ENCODE results near the gene IQGAP2.

Gene IQGAP2

DNA sequence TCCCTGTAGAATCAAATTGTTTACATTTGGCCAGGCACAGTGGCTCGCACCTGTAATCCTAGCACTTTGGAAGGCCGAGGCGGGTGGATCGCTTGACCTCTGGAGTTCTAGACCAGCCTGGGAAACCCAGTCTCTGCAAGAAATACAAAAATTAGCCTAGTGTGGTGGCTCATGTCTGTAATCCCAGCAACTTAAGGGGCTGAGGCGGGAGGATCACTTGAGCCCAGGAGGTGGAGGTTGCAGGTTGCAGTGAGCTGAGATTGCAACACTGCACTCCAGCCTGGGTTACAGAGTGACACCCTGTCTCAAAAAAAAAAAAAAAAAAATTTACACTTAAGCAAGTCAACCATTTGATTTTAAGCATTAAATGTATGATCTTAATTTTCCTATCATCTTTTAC is 17.5 kb upstream of the IQGAP2 start:
- H3K36me3 ChIP-seq (ENCODE audit: insufficient read depth, insufficient read length, low read length): no peaks in the 10 kb centered on the region
- TF ChIP-seq ZNF274 (IDR thresholded peaks at IDR 0.05; ENCODE audit: low read depth, low read length): no peak
- no peak for TF ChIP-seq YY1 (IDR thresholded peaks at IDR 0.05; ENCODE audit: insufficient read depth, insufficient read length)
- no peaks in the 10 kb centered on the region for H3K27me3 ChIP-seq (ENCODE audit: insufficient read depth, insufficient read length)
- no peak overlapping the region for H3K4me3 ChIP-seq (ENCODE audit: insufficient read length, low read depth)
- peaks cover 5% of the 10 kb centered on the region for H3K4me1 ChIP-seq (ENCODE audit: insufficient read depth, insufficient read length)
- no peaks in the 10 kb centered on the region for H3K9me3 ChIP-seq (ENCODE audit: insufficient read depth, low read length)
- H3K9ac ChIP-seq (ENCODE audit: insufficient read length, low read depth): no peak overlapping the region
- DNase-seq (ENCODE audit: low read depth, low spot score): no peak

- Histone ChIP-seq H3K27me3 (ENCODE audit: insufficient read depth, insufficient read length) (no peaks in the 10 kb centered on the region), H3K9me3 (ENCODE audit: insufficient read depth, low read length) (no peaks in the 10 kb centered on the region), H3K4me1 (ENCODE audit: insufficient read depth, insufficient read length) (peaks cover 5% of the 10 kb centered on the region), H3K4me3 (ENCODE audit: insufficient read length, low read depth) (no peak overlapping the region), H3K36me3 (ENCODE audit: insufficient read depth, insufficient read length, low read length) (no peaks in the 10 kb centered on the region), H3K9ac (ENCODE audit: insufficient read length, low read depth) (no peak overlapping the region)
- no peak for TF ChIP-seq SUZ12 (IDR thresholded peaks at IDR 0.05; ENCODE audit: extremely low read depth, insufficient read depth, insufficient read length)
- DNase-seq (ENCODE audit: low read depth, low spot score): no peak
Observed at GRCh38 chr5:76386360-76386759, 16.7 kb upstream of the IQGAP2 start.

DNA sequence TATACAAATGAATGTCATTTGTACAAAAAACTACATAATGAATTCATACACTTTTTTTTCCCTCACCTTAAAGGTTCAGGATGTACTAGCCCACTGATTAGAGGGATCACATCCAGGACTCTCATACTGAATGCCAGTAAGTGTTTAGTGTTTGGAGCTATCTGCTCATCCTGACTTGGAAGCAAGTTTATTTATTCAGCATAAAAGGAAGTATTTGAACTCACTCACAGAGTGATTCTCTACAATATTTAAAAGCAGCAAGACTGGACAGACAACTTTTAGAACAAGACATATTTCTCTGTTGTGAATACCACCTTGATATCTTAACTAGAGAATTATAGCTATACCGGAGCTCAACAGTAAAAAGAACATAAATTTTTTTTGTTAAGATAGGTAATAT is 14.8 kb upstream of the IQGAP2 start:
- DNase-seq (ENCODE audit: low read depth, low spot score): no peak
- Histone ChIP-seq H3K4me3 (ENCODE audit: insufficient read length, low read depth) (no peak overlapping the region), H3K36me3 (ENCODE audit: insufficient read depth, insufficient read length, low read length) (no peaks in the 10 kb centered on the region), H3K4me1 (ENCODE audit: insufficient read depth, insufficient read length) (peaks cover 5% of the 10 kb centered on the region), H3K27me3 (ENCODE audit: insufficient read depth, insufficient read length) (no peaks in the 10 kb centered on the region), H3K9me3 (ENCODE audit: insufficient read depth, low read length) (no peaks in the 10 kb centered on the region), H3K9ac (ENCODE audit: insufficient read length, low read depth) (no peak overlapping the region)
- TF ChIP-seq SUZ12 (IDR thresholded peaks at IDR 0.05; ENCODE audit: extremely low read depth, insufficient read depth, insufficient read length): no peak
- TF ChIP-seq YY1 (IDR thresholded peaks at IDR 0.05; ENCODE audit: insufficient read depth, insufficient read length): no peak
- TF ChIP-seq ZNF274 (IDR thresholded peaks at IDR 0.05; ENCODE audit: low read depth, low read length): no peak

GRCh38 chr5:76388791-76389512 is 14.1 kb upstream of the IQGAP2 start:
- Histone ChIP-seq H3K36me3 (ENCODE audit: insufficient read depth, insufficient read length, low read length) (no peaks in the 10 kb centered on the region), H3K9ac (ENCODE audit: insufficient read length, low read depth) (no peak overlapping the region), H3K27me3 (ENCODE audit: insufficient read depth, insufficient read length) (no peaks in the 10 kb centered on the region), H3K9me3 (ENCODE audit: insufficient read depth, low read length) (no peaks in the 10 kb centered on the region), H3K4me1 (ENCODE audit: insufficient read depth, insufficient read length) (peaks cover 5% of the 10 kb centered on the region), H3K4me3 (ENCODE audit: insufficient read length, low read depth) (no peak overlapping the region)
- no peak for DNase-seq (ENCODE audit: low read depth, low spot score)
- no peak for TF ChIP-seq YY1 (IDR thresholded peaks at IDR 0.05; ENCODE audit: insufficient read depth, insufficient read length)
- TF ChIP-seq ZNF274 (IDR thresholded peaks at IDR 0.05; ENCODE audit: low read depth, low read length): no peak
- no peak for TF ChIP-seq SUZ12 (IDR thresholded peaks at IDR 0.05; ENCODE audit: extremely low read depth, insufficient read depth, insufficient read length)

GRCh38 chr5:76389513-76390154 is 13.5 kb upstream of the IQGAP2 start:
- Histone ChIP-seq H3K36me3 (ENCODE audit: insufficient read depth, insufficient read length, low read length) (no peaks in the 10 kb centered on the region), H3K27me3 (ENCODE audit: insufficient read depth, insufficient read length) (no peaks in the 10 kb centered on the region), H3K4me3 (ENCODE audit: insufficient read length, low read depth) (no peak overlapping the region), H3K9me3 (ENCODE audit: insufficient read depth, low read length) (no peaks in the 10 kb centered on the region), H3K9ac (ENCODE audit: insufficient read length, low read depth) (no peak overlapping the region), H3K4me1 (ENCODE audit: insufficient read depth, insufficient read length) (peaks cover 5% of the 10 kb centered on the region)
- no peak for DNase-seq (ENCODE audit: low read depth, low spot score)
- TF ChIP-seq YY1 (IDR thresholded peaks at IDR 0.05; ENCODE audit: insufficient read depth, insufficient read length) (no peak), ZNF274 (IDR thresholded peaks at IDR 0.05; ENCODE audit: low read depth, low read length) (no peak), SUZ12 (IDR thresholded peaks at IDR 0.05; ENCODE audit: extremely low read depth, insufficient read depth, insufficient read length) (no peak)

DNA sequence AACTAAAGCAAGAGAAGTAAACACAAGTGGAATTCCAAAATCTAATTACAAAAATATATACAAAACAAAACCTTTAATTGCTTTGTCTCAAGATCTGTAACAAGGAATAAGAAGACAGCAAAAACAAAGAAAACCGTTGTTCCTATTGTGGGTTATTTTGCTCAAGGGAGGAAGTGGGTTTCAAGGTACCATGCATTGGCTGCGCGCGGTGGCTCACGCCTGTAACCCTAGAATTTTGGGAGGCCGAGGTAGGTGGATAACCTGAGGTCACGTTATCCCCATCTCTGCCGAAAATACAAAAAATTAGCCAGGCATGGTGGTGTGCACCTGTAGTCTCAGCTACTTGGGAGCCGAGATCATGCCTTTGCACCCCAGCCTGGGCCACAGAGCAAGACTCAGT is 12.1 kb upstream of the IQGAP2 start:
- H3K9me3 ChIP-seq (ENCODE audit: insufficient read depth, low read length): no peaks in the 10 kb centered on the region
- no peak overlapping the region for H3K9ac ChIP-seq (ENCODE audit: insufficient read length, low read depth)
- no peak overlapping the region for H3K4me3 ChIP-seq (ENCODE audit: insufficient read length, low read depth)
- no peaks in the 10 kb centered on the region for H3K27me3 ChIP-seq (ENCODE audit: insufficient read depth, insufficient read length)
- H3K36me3 ChIP-seq (ENCODE audit: insufficient read depth, insufficient read length, low read length): no peaks in the 10 kb centered on the region
- no peak for DNase-seq (ENCODE audit: low read depth, low spot score)
- no peak for TF ChIP-seq ZNF274 (IDR thresholded peaks at IDR 0.05; ENCODE audit: low read depth, low read length)
- TF ChIP-seq SUZ12 (IDR thresholded peaks at IDR 0.05; ENCODE audit: extremely low read depth, insufficient read depth, insufficient read length): no peak
- no peak for TF ChIP-seq YY1 (IDR thresholded peaks at IDR 0.05; ENCODE audit: insufficient read depth, insufficient read length)
- peaks cover 5% of the 10 kb centered on the region for H3K4me1 ChIP-seq (ENCODE audit: insufficient read depth, insufficient read length)

- TF ChIP-seq ZNF274 (IDR thresholded peaks at IDR 0.05; ENCODE audit: low read depth, low read length): no peak
- TF ChIP-seq YY1 (IDR thresholded peaks at IDR 0.05; ENCODE audit: insufficient read depth, insufficient read length): no peak
- no peak for TF ChIP-seq SUZ12 (IDR thresholded peaks at IDR 0.05; ENCODE audit: extremely low read depth, insufficient read depth, insufficient read length)
- Histone ChIP-seq H3K4me3 (ENCODE audit: insufficient read length, low read depth) (no peak overlapping the region), H3K4me1 (ENCODE audit: insufficient read depth, insufficient read length) (no peaks in the 10 kb centered on the region), H3K27me3 (ENCODE audit: insufficient read depth, insufficient read length) (no peaks in the 10 kb centered on the region), H3K9ac (ENCODE audit: insufficient read length, low read depth) (no peak overlapping the region), H3K9me3 (ENCODE audit: insufficient read depth, low read length) (no peaks in the 10 kb centered on the region), H3K36me3 (ENCODE audit: insufficient read depth, insufficient read length, low read length) (no peaks in the 10 kb centered on the region)
- no peak for DNase-seq (ENCODE audit: low read depth, low spot score)
Observed at GRCh38 chr5:76393035-76393680, 9.9 kb upstream of the IQGAP2 start.
